ENCODE data around the gene CAND2. TPM values are rescaled to one million over a fixed set of nuclear protein-coding genes. Genes with fewer than 3 reads are reported as not detected.

The CAND2 gene
- total and polyA plus RNA-seq, 10 of the 15 experiments (the other 5 are each of a cell fraction or from before 2014, with no cell fraction given), result 0.03 to 1.9 (median 0.52) TPM

- RAD21 ChIA-PET (ENCODE audit: unreplicated experiment), result interaction anchor here (1.2 kb wide), 1 partner anchor 15 kb away, joined by 4 read pairs; no protein-coding TSS in a partner anchor
Observed at GRCh38 chr3:12877040-12877439, 80.6 kb downstream of the CAND2 start.

More at GRCh38 chr3:12877040-12877439, 80.6 kb downstream of the CAND2 start:
- ATAC-seq, result no peak
- Histone ChIP-seq H3K4me1 (ENCODE audit: control insufficient read depth, insufficient read depth, low read length) (peaks cover 5% of the 10 kb centered on the region), H3K79me2 (ENCODE audit: control insufficient read depth, insufficient read depth, low read length) (no peaks in the 10 kb centered on the region), H3K9ac (ENCODE audit: control insufficient read depth, insufficient read depth, low read length) (no peak overlapping the region), H4K20me1 (ENCODE audit: control insufficient read depth, insufficient read depth) (no peaks in the 10 kb centered on the region), H3K36me3 (ENCODE audit: control insufficient read depth in 2 of 2, insufficient read depth in 2 of 2, low read length in 1 of 2) (no peaks in the 10 kb centered on the region), H3K27ac (ENCODE audit: control insufficient read depth, insufficient read depth) (no peak overlapping the region), H3K9me3 (replicated peaks; ENCODE audit: control insufficient read depth, insufficient read depth, low read length) (no peaks in the 10 kb centered on the region), H3K4me2 (ENCODE audit: control insufficient read depth, insufficient read depth) (no peak overlapping the region), H3K4me3 (no peak overlapping the region), H2AFZ (ENCODE audit: control insufficient read depth, low read depth, low read length) (no peak overlapping the region), H3K27me3 (replicated peaks in 1 of 2; ENCODE audit: control insufficient read depth in 2 of 2, insufficient read depth in 2 of 2, low read length in 1 of 2) (no peaks in the 10 kb centered on the region)
- no peak for TF ChIP-seq TBL1XR1 (IDR thresholded peaks at IDR 0.05; ENCODE audit: low read depth, low read length)
- TF ChIP-seq WRNIP1 (IDR thresholded peaks at IDR 0.05; ENCODE audit: borderline replicate concordance, low read depth, low read length), result no peak
- TF ChIP-seq NFXL1 (IDR thresholded peaks at IDR 0.05; ENCODE audit: borderline replicate concordance), result no peak
- TF ChIP-seq POLR2AphosphoS5 (IDR thresholded peaks at IDR 0.05; ENCODE audit: low read length), result no peak
- no peak for TF ChIP-seq GATAD2B (conservative IDR thresholded peaks at IDR 0.05; ENCODE audit: low read depth)
- TF ChIP-seq CHD2 (IDR thresholded peaks at IDR 0.05; ENCODE audit: borderline replicate concordance, low read depth, low read length), result no peak
- TF ChIP-seq ZNF622 (IDR thresholded peaks at IDR 0.05), result no peak
- TF ChIP-seq, protein P1, sequence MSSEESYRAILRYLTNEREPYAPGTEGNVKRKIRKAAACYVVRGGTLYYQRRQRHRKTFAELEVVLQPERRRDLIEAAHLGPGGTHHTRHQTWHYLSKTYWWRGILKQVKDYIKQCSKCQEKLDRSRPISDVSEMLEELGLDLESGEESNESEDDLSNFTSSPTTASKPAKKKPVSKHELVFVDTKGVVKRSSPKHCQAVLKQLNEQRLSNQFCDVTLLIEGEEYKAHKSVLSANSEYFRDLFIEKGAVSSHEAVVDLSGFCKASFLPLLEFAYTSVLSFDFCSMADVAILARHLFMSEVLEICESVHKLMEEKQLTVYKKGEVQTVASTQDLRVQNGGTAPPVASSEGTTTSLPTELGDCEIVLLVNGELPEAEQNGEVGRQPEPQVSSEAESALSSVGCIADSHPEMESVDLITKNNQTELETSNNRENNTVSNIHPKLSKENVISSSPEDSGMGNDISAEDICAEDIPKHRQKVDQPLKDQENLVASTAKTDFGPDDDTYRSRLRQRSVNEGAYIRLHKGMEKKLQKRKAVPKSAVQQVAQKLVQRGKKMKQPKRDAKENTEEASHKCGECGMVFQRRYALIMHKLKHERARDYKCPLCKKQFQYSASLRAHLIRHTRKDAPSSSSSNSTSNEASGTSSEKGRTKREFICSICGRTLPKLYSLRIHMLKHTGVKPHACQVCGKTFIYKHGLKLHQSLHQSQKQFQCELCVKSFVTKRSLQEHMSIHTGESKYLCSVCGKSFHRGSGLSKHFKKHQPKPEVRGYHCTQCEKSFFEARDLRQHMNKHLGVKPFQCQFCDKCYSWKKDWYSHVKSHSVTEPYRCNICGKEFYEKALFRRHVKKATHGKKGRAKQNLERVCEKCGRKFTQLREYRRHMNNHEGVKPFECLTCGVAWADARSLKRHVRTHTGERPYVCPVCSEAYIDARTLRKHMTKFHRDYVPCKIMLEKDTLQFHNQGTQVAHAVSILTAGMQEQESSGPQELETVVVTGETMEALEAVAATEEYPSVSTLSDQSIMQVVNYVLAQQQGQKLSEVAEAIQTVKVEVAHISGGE (CRISPR knock-in tag; IDR thresholded peaks at IDR 0.05), result no peak
- TF ChIP-seq CEBPB (IDR thresholded peaks at IDR 0.05; ENCODE audit: borderline replicate concordance in 1 of 2, low read depth in 2 of 2, low read length in 2 of 2), result no peak
- TF ChIP-seq PML (IDR thresholded peaks at IDR 0.05; ENCODE audit: low read length), result no peak
- TF ChIP-seq POLR2AphosphoS2 (IDR thresholded peaks at IDR 0.05; ENCODE audit: low read depth, low read length), result no peak
- TF ChIP-seq, protein P2, sequence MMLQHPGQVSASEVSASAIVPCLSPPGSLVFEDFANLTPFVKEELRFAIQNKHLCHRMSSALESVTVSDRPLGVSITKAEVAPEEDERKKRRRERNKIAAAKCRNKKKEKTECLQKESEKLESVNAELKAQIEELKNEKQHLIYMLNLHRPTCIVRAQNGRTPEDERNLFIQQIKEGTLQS (IDR thresholded peaks at IDR 0.05; ENCODE audit: borderline replicate concordance, extremely low read depth, low read depth, low read length), result no peak
- TF ChIP-seq HCFC1 (IDR thresholded peaks at IDR 0.05; ENCODE audit: low read length), result no peak
- no peak for TF ChIP-seq USF1 (IDR thresholded peaks at IDR 0.05; ENCODE audit: borderline replicate concordance, extremely low read length, insufficient read depth, low read depth, low read length)
- no peak for TF ChIP-seq NRF1 (conservative IDR thresholded peaks at IDR 0.05; ENCODE audit: low read depth, low read length)
- 54% methylated on average over 7 of the region's 7 CpGs for WGBS (ENCODE audit: insufficient coverage, insufficient replicate concordance, low lambda C conversion rate, missing lambda C conversion rate)
- in situ Hi-C loops (cut with MboI) (no loop called here), intact Hi-C loops (cut with micrococcal nuclease; ENCODE audit: unreplicated experiment) (no loop called here)
- FAIRE-seq, result no peak
- DNase-seq (ENCODE audit: low read depth, low spot score), result no peak
- CTCF ChIA-PET, result interaction anchor here (15.3 kb wide), 1 partner anchor 12 kb away, joined by 271 read pairs; no protein-coding TSS in a partner anchor
- BruUV-seq (replicated peaks), result no TSS peak
- SMC1A ChIA-PET (ENCODE audit: uncharacterized antibody, unreplicated experiment), result no interaction called here
- POLR2A ChIA-PET, result no interaction called here

All from GM12878 (cell line).